Caco-2 (cell line): ENCODE data around the gene PLPPR1. TPM values are rescaled to one million over a fixed set of nuclear protein-coding genes. Genes with fewer than 3 reads are reported as not detected.

Experiments used
- BruUV-seq: library from RNA; stranded (reverse); fragments of 400-500 nt; replicated peaks from 2 replicates; lab custom pipeline; 2021; lab: Mats Ljungman, UMichigan
- CTCF ChIA-PET: fragments of 300-600 bp; sonication (Branson Sonifier 250); formaldehyde crosslinking; loops from one replicate; lab custom pipeline; 2022; ENCODE audit warnings: antibody characterized with exemption; lab: Charles Lee
- POLR2A ChIA-PET: fragments of 300-600 bp; sonication (Branson Sonifier 250); formaldehyde crosslinking; loops from one replicate; lab custom pipeline; 2022; ENCODE audit warnings: antibody characterized with exemption; lab: Charles Lee
- DNase-seq, 2 experiments: peaks; one replicate each; pipeline versions ENCODE4 v3.0.0 to v3.0.0-alpha.2; 2020 to 2022
- H3K27me3 ChIP-seq: replicated peaks from 2 replicates; pipeline ENCODE4 v1.6.0; 2011; ENCODE audit warnings: low read length; ENCODE audit not compliant: control insufficient read depth, insufficient read depth
- H3K36me3 ChIP-seq: 2 replicates; pipeline ENCODE4 v1.5.1; 2011; ENCODE audit warnings: low read length; ENCODE audit not compliant: control insufficient read depth, insufficient read depth
- H3K4me1 ChIP-seq: fragments of 250-450 bp; sonication (Bioruptor Pico); 2 replicates; pipeline ENCODE4 v1.5.1; 2020; ENCODE audit warnings: mild to moderate bottlenecking
- H3K4me3 ChIP-seq: 2 replicates; pipeline ENCODE4 v1.5.1; 2011; ENCODE audit warnings: low read depth, mild to moderate bottlenecking, control low read depth, low read length
- H3K9me3 ChIP-seq: fragments of 250-450 bp; sonication (Bioruptor Pico); 2 replicates; pipeline ENCODE4 v1.5.1; 2020; ENCODE audit warnings: mild to moderate bottlenecking, moderate library complexity
- H3K27ac Mint-ChIP-seq: one replicate; pipeline ENCODE4 v1.8.0; 2022; ENCODE audit warnings: mixed read lengths; ENCODE audit not compliant: unreplicated experiment
- H3K27me3 Mint-ChIP-seq: one replicate; pipeline ENCODE4 v1.8.0; 2022; ENCODE audit warnings: mixed read lengths; ENCODE audit not compliant: insufficient read depth, unreplicated experiment
- H3K36me3 Mint-ChIP-seq: one replicate; pipeline ENCODE4 v1.8.0; 2022; ENCODE audit warnings: mild to moderate bottlenecking, mixed read lengths; ENCODE audit not compliant: insufficient read depth, unreplicated experiment
- H3K4me1 Mint-ChIP-seq: one replicate; pipeline ENCODE4 v1.8.0; 2022; ENCODE audit warnings: low read depth, mixed read lengths; ENCODE audit not compliant: unreplicated experiment
- H3K4me3 Mint-ChIP-seq: one replicate; pipeline ENCODE4 v1.8.0; 2022; ENCODE audit warnings: mild to moderate bottlenecking, moderate library complexity, mixed read lengths; ENCODE audit not compliant: unreplicated experiment
- H3K9me3 Mint-ChIP-seq: one replicate; pipeline ENCODE4 v1.8.0; 2022; ENCODE audit warnings: mixed read lengths; ENCODE audit not compliant: unreplicated experiment
- intact Hi-C: fragments of 100-400 bp; cut with micrococcal nuclease; formaldehyde crosslinking; loops from one replicate; pipeline ENCODE4 v1.10.0; 2022; ENCODE audit not compliant: unreplicated experiment
- total RNA-seq: library from RNA; stranded (reverse); gene quantifications from 2 replicates; pipeline ENCODE4 v1.2.3, GENCODE V29; 2022
- TF ChIP-seq, protein P1 (sequence below), 2 experiments: fragments of 200-600 bp in 1 of 2; IDR thresholded peaks; 1 replicate in 1 of 2; 2 replicates in 1 of 2; pipeline versions ENCODE4 v1.5.1 to v1.8.0; 2011 to 2022; ENCODE audit warnings: antibody characterized with exemption in 1 of 2, control low read depth in 1 of 2, inconsistent platforms in 1 of 2, low read depth in 1 of 2, low read length in 1 of 2, mild to moderate bottlenecking in 1 of 2, moderate library complexity in 1 of 2; ENCODE audit not compliant: insufficient read depth in 1 of 2, severe bottlenecking in 1 of 2, unreplicated experiment in 1 of 2

The PLPPR1 gene
- total RNA-seq, 1 experiment from 2014 or later = not detected

GRCh38 chr9:101226161-101226560 is 197.6 kb downstream of the PLPPR1 start:
- H3K36me3 ChIP-seq = no peaks in the 10 kb centered on the region
- TF ChIP-seq, protein P1, sequence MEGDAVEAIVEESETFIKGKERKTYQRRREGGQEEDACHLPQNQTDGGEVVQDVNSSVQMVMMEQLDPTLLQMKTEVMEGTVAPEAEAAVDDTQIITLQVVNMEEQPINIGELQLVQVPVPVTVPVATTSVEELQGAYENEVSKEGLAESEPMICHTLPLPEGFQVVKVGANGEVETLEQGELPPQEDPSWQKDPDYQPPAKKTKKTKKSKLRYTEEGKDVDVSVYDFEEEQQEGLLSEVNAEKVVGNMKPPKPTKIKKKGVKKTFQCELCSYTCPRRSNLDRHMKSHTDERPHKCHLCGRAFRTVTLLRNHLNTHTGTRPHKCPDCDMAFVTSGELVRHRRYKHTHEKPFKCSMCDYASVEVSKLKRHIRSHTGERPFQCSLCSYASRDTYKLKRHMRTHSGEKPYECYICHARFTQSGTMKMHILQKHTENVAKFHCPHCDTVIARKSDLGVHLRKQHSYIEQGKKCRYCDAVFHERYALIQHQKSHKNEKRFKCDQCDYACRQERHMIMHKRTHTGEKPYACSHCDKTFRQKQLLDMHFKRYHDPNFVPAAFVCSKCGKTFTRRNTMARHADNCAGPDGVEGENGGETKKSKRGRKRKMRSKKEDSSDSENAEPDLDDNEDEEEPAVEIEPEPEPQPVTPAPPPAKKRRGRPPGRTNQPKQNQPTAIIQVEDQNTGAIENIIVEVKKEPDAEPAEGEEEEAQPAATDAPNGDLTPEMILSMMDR (IDR thresholded peaks at IDR 0.05; ENCODE audit: insufficient read depth in 1 of 2, low read depth in 1 of 2, low read length in 1 of 2, severe bottlenecking in 1 of 2, unreplicated experiment in 1 of 2) = no peak
- no peaks in the 10 kb centered on the region for H3K4me1 ChIP-seq
- Mint-ChIP-seq H3K4me1 (no peaks in the 10 kb centered on the region), H3K4me3 (no peak overlapping the region), H3K9me3 (no peaks in the 10 kb centered on the region), H3K36me3 (no peaks in the 10 kb centered on the region), H3K27ac (no peak overlapping the region), H3K27me3 (peaks cover 10% of the 10 kb centered on the region)
- ChIA-PET POLR2A (no interaction called here), CTCF (interaction anchor here (0.8 kb wide), 2 partner anchors 86 to 107 kb away, joined by 3 to 4 read pairs; no protein-coding TSS in a partner anchor)
- intact Hi-C loops = loop anchor here (1.0 kb wide), 1 partner anchor 85 kb away; no protein-coding TSS in a partner anchor
- no peaks in the 10 kb centered on the region for H3K9me3 ChIP-seq
- no TSS peak for BruUV-seq
- H3K27me3 ChIP-seq = no peaks in the 10 kb centered on the region
- DNase-seq = no peak
- H3K4me3 ChIP-seq = no peak overlapping the region

- H3K4me3 Mint-ChIP-seq = no peak overlapping the region
- intact Hi-C loops = loop anchor here (1.0 kb wide), 1 partner anchor 84 kb away; no protein-coding TSS in a partner anchor
Observed at GRCh38 chr9:101226803-101227202, 198.3 kb downstream of the PLPPR1 start.

GRCh38 chr9:101229606-101230005 is 201.1 kb downstream of the PLPPR1 start:
- Mint-ChIP-seq H3K36me3 (no peaks in the 10 kb centered on the region), H3K9me3 (no peaks in the 10 kb centered on the region), H3K27ac (no peak overlapping the region), H3K4me3 (no peak overlapping the region), H3K4me1 (no peaks in the 10 kb centered on the region), H3K27me3 (peaks cover 9% of the 10 kb centered on the region)
- Histone ChIP-seq H3K36me3 (no peaks in the 10 kb centered on the region), H3K27me3 (no peaks in the 10 kb centered on the region), H3K4me3 (no peak overlapping the region), H3K9me3 (no peaks in the 10 kb centered on the region), H3K4me1 (no peaks in the 10 kb centered on the region)
- BruUV-seq = no TSS peak
- intact Hi-C loops = loop anchor here (2.0 kb wide), 1 partner anchor 15 kb away; no protein-coding TSS in a partner anchor
- DNase-seq = no peak
- ChIA-PET POLR2A (no interaction called here), CTCF (no interaction called here)
- TF ChIP-seq, protein P1 (IDR thresholded peaks at IDR 0.05; ENCODE audit: insufficient read depth in 1 of 2, low read depth in 1 of 2, low read length in 1 of 2, severe bottlenecking in 1 of 2, unreplicated experiment in 1 of 2) = no peak

More at GRCh38 chr9:101226803-101227202, 198.3 kb downstream of the PLPPR1 start:
- ChIA-PET POLR2A (no interaction called here), CTCF (interaction anchor here (0.8 kb wide), 2 partner anchors 85 to 108 kb away, joined by 3 to 4 read pairs; no protein-coding TSS in a partner anchor)
- no peak overlapping the region for H3K27ac Mint-ChIP-seq
- Histone ChIP-seq H3K27me3 (no peaks in the 10 kb centered on the region), H3K9me3 (no peaks in the 10 kb centered on the region), H3K4me1 (no peaks in the 10 kb centered on the region), H3K36me3 (no peaks in the 10 kb centered on the region), H3K4me3 (no peak overlapping the region)
- H3K4me1 Mint-ChIP-seq = no peaks in the 10 kb centered on the region
- peak in 1 of 2 experiments; percentile 18 for DNase-seq
- H3K36me3 Mint-ChIP-seq = no peaks in the 10 kb centered on the region
- TF ChIP-seq, protein P1 (IDR thresholded peaks at IDR 0.05; ENCODE audit: insufficient read depth in 1 of 2, low read depth in 1 of 2, low read length in 1 of 2, severe bottlenecking in 1 of 2, unreplicated experiment in 1 of 2) = peak in 1 of 2 experiments; percentile 3
- peaks cover 11% of the 10 kb centered on the region for H3K27me3 Mint-ChIP-seq
- no TSS peak for BruUV-seq
- H3K9me3 Mint-ChIP-seq = no peaks in the 10 kb centered on the region
